Jurkat, Clone E6-1 (cell line): ENCODE data around the gene FBXL17.

ENCODE experiments used
- DNase-seq: peaks from one replicate; pipeline ENCODE4 v3.0.0-alpha.2; 2011; ENCODE audit warnings: low read depth, low spot score
- H3K4me3 ChIP-seq: 2 replicates; pipeline ENCODE4 v1.5.1; 2011; ENCODE audit warnings: mild to moderate bottlenecking, low read length, control low read depth, moderate library complexity

FBXL17 gene

GRCh38 chr5:107982703-107983425 is 399.0 kb downstream of the FBXL17 start:
- H3K4me3 ChIP-seq: no peak overlapping the region
- DNase-seq: no peak

GRCh38 chr5:107980923-107981692 is 400.8 kb downstream of the FBXL17 start:
- no peak overlapping the region for H3K4me3 ChIP-seq
- no peak for DNase-seq

GRCh38 chr5:107979900-107980299 is 402.0 kb downstream of the FBXL17 start:
- H3K4me3 ChIP-seq: no peak overlapping the region
- no peak for DNase-seq

GRCh38 chr5:107979291-107979690 is 402.6 kb downstream of the FBXL17 start:
- no peak for DNase-seq
- no peak overlapping the region for H3K4me3 ChIP-seq

DNA sequence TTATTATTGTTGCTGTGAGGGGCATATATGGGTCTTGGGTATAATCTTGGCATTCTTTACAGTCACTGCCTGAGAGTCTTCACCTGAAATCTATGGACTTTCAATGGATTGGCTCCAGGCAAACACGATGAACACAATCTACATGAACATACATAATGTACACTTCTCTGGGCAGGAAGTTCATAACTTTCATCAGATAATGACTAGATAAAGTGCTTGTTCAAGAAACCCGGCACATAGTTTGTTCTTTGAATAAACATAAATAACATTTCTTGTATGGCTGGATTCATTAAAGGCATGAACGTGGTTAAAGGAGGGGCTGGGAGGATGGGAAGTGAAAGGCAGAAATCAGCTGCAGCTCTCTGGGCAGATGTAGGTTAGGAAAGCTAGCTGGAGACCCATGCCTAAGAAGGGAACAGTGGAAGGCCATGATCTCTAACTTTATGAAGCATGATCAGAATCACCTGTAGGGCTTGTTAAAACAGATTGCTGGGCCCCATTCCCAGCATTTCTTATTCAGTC is 404.3 kb downstream of the FBXL17 start:
- no peak for DNase-seq
- no peak overlapping the region for H3K4me3 ChIP-seq

DNA sequence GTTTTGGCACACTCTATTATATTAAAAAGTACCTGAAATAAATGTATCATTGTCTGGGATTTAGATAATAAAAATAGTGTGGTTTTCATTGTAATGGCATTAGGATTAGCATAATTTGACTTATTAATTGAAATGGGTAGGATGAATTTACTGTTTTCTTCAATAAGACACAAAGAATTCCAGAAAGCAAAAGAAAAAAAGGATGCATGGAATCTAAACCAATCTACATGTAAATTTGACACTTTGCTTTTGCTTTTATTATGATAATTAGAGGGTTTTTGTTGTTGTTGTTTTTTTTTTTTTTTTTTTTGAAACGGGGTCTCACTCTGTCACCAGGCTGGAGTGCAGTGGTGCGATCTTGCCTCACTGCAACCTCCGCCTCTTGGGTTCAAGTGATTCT is 406.3 kb downstream of the FBXL17 start:
- no peak overlapping the region for H3K4me3 ChIP-seq
- DNase-seq: no peak

DNA sequence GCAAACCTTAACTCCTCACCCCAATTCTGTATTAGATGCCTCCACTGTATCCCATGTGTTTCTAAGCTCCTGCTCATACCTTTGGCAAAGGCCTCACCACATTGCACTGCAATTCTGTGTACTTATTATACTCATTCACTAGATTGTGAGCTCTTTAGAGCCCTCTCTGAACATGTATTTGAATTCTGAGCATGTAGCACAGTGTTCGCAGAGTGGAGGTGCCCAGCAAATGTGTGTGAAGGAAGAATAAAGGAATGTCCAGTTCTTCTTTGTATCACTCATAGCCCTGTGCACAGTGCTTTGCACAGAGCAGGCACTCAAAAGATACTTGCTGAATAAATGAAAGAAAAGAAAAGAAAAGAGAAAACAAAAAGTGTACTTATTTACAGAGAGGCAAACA is 410.1 kb downstream of the FBXL17 start:
- no peak overlapping the region for H3K4me3 ChIP-seq
- no peak for DNase-seq

DNA sequence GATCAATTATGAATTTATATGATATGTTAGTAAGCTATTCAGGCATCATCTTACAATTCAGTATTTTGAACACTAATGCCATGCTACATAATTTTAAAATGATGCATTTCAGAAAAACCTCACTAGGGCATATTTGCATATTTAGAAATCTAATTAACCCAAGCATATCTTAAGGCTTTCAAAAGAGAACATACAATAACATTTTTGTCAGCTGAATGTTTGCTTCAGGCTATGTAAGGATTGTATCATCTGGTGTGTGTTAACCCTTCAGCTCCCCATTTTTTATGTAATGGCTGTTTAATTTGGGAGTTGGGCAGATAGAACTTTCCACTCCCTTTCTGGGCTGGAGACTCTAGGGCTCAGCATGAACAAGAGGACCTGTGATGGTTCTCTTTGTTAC is 412.1 kb downstream of the FBXL17 start:
- no peak overlapping the region for H3K4me3 ChIP-seq

DNA sequence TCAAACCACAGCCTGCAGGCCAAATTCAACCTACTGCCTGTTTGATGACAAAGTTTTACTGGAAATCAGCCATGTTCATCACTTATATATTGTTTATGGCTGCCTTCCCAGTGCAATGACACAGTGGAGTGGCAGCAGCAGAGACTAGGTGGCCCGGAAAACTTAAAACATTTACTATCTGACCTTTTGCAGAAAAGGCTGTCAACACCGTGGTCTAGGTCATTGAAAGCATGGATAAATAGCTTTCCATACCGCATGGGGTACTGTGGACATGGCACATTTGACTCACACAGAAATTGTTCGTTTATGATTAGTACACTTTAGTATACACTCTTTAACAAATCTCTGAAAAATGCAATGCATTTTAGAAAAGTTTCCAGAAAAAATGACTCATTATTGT is 412.9 kb downstream of the FBXL17 start:
- H3K4me3 ChIP-seq: no peak overlapping the region
- DNase-seq: no peak

More for the DNA sequence above, 412.1 kb downstream of the FBXL17 start:
- DNase-seq: no peak

DNA sequence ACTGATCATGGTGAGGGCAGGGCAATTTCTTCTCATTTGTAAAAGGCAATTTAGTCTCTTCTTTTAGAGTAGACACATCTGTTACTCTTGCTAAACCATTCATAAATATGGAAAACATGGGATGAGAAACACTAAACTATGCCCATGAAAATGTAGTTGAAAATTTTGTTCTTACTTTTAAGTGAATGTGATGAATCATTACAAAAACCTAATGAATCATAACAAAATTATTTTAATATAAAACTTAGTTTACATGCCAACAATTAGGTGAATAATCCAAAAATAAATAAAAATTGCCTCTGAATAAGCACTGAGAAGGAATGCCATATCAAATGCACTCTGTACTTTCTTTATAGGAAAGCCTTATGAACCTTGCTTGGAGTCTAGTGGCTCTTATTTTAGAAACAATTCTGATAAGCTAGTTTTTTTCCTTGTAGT is 413.5 kb downstream of the FBXL17 start:
- no peak for DNase-seq
- H3K4me3 ChIP-seq: no peak overlapping the region

- no peak overlapping the region for H3K4me3 ChIP-seq
- DNase-seq: no peak
Measured at GRCh38 chr5:107966201-107966600, 415.7 kb downstream of the FBXL17 start.

DNA sequence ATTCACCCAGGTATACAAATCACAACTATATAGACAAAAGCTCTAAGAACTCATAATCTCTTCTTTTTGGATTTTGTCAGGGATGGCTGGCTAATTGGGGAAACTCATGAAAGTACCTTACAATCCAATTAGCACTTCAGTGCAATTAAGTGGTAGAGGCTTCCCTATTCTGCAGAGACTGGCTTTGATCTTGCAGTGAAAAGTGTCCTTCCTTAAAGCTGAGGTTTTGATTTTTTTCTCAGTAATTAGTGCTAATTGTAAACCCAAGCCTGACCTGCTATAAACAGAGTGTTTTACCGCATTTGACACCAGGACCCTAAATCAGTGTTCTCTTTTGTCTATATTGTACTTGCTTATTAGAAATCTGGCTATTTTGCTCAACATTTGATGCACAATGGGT is 417.2 kb downstream of the FBXL17 start:
- H3K4me3 ChIP-seq: no peak overlapping the region

DNA sequence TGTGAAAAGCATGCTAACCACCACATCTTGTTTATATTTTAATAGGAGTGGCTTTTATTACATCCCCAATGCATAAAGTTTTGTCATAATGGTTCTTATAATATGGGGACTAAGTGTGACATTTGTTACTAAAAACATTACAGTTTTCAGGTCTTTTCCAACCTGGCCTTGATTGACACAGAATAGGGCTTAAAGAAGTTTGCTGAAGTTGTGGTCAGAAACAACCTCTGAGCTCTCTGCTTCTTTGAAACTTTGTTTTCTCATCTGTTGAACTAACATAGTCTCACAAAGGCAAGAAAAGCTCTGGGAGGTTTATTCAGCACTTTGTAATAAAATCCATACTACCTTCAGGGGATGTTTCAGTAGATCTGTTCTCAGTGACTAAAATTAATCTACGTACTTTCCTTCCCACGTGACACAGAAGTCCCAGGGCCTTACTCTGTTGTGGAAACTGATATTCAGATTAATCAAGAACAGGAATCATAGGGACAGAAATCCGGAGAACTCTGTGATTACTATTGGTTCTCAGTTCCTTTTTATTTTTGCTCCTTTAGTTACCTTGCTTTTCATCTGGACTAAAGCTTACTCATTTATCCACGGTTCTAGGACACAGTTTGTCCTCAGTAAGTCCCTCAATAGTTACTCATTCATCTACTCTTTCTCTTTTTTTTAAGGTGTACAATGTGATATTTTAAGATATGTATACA is 422.2 kb downstream of the FBXL17 start:
- no peak overlapping the region for H3K4me3 ChIP-seq
- no peak for DNase-seq

More for the DNA sequence above, 417.2 kb downstream of the FBXL17 start:
- no peak for DNase-seq

- DNase-seq: no peak
- H3K4me3 ChIP-seq: no peak overlapping the region
Measured at GRCh38 chr5:107958861-107959260, 423.0 kb downstream of the FBXL17 start.

DNA sequence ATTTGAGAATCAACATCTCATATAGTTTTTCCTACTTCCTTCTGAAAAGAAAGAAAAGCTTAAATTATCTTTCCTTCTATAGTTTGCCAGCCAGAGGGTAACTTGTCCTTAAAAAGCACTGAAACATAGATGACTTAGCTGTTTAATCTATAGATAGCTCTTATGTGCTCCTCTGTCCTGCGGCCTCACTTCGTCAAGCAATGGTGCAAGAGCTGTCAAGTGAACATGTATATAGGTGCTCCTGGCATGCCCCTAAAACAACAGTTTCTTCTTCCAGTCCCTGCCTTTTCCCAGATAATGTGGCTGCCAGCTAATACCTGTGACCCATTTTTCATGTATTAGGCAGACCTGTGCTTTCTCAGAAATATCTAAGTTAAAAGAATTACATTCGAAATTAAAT is 423.5 kb downstream of the FBXL17 start:
- no peak for DNase-seq
- H3K4me3 ChIP-seq: no peak overlapping the region

DNA sequence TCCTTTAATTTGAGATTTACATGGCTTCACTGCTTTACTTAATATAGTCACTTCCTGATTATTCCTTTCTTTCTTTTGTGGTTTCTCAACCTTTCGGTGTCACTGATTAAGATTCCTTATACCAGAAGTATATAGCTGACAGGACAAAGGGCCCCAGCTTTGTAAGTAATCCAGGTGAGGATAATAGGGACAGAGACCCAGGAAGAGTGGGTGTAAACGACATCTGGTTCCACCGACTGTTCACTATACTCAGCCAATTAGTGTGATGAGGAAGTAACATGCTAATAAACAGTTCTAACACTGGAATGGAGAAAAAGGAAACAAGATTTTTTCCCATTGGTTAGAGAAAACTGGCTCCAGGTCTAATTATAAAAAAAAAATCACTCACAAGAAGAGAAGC is 424.8 kb downstream of the FBXL17 start:
- no peak for DNase-seq
- no peak overlapping the region for H3K4me3 ChIP-seq

DNA sequence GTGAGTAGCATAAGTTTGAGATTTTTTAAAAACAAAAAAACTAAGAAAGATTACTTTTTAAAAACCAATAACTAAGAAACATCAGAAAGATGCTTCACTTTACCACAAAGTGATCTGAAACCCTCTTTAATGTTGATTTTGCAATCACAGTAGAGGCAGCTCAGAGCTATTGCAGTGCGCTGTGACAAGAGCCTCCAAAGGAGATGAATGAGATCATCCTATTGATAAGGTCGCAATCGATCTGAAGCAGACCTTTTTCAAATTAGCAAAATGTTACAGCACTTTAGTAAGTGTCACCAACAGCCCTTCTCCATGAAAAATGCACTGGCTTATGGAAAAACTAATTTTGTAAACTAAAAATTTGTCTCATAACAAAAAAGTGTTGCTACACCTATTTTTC is 426.6 kb downstream of the FBXL17 start:
- H3K4me3 ChIP-seq: no peak overlapping the region
- peak; percentile 8 for DNase-seq

GRCh38 chr5:107954254-107954653 is 427.6 kb downstream of the FBXL17 start:
- H3K4me3 ChIP-seq: no peak overlapping the region
- DNase-seq: no peak

GRCh38 chr5:107952450-107952849 is 429.4 kb downstream of the FBXL17 start:
- H3K4me3 ChIP-seq: no peak overlapping the region
- DNase-seq: no peak

GRCh38 chr5:107951309-107951708 is 430.6 kb downstream of the FBXL17 start:
- DNase-seq: no peak

More at GRCh38 chr5:107951309-107951708, 430.6 kb downstream of the FBXL17 start:
- no peak overlapping the region for H3K4me3 ChIP-seq
